Erythroblast (primary cell): ENCODE data around the gene RPP38.

ENCODE experiments used
- GATA1 ChIP-seq: IDR thresholded peaks from 2 replicates; pipeline ENCODE4 v1.6.1; 2011; ENCODE audit warnings: low read depth, mild to moderate bottlenecking, control low read depth, low read length, moderate library complexity
- POLR2A ChIP-seq: IDR thresholded peaks from 2 replicates; pipeline ENCODE4 v1.6.1; 2011; ENCODE audit warnings: mild to moderate bottlenecking, low read length

- TF ChIP-seq POLR2A (no peak), GATA1 (no peak)
Measured at GRCh38 chr10:15088428-15089261, 8.5 kb upstream of the RPP38 start, which contains the start of gene ACBD7.
